T-helper 9 cell (primary cell): Measurements from ENCODE around the gene MYO5C.
"Not testable (repeated sequence)": the region's sequence is repeated elsewhere in the genome, so short reads cannot be mapped to it uniquely, and the experiment has no call there.

Experiments used
- DNase-seq: peaks from one replicate; pipeline ENCODE4 v3.0.0-alpha.2; 2020

Gene MYO5C

DNA sequence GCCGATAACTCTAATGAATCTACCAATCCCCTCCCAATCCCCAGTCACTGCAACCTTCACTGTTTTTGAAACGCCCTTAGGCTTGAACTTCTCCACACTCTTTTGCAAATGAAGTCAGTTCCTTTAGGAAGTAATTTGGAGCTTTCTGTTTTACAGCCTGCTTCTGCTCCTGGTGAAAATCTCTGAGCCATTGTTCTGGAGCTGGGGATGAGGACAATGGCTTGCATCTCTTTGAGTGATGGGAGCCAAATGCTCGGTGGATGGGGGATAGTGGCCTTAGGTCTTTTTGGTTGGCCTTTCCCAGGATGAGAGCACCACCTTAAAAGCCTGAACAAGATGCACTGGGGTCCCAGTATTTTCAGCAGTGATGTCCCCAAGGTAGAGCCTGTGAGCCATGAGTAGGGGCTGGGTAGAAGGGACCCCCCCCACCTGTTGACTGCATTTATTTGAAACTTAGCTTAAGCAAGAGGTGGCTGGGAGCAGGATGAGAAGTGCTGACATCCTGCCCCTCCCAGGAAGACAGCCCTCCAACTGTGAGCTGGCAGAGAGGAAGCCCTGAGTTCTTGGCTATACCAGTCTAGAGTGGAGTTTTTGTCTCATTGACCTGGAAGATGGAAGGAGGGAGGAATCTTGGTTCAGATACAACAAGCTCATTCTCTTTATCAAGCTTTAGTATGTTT is 7.6 kb upstream of the MYO5C start:
- DNase-seq = no peak

DNA sequence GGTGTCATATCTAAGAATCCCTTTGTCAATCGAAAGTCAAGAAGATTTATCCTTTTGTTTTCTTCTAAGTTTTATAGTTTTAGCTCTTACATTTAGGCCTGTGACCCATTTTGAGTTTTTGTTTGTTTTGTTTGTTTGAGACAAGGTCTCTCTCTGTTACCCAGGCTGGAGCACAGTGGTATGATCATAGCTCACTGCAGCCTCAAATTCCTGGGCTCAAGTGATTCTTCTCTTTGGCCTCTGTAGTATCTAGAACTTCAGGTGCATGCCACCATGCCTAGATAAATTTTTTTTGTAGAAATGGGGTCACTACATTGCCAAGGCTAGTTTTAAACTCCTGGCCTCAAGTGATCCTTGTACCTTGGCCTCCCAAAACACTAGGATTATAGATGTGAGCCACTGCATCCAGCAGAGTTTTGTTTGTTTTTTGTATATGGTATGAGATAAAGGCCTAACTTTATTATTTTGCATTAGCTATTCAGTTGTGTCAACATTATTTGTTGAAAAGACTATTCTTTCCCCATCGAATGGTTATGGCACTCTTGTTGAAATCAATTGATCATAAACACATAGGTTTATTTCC is 5.8 kb upstream of the MYO5C start:
- no peak for DNase-seq

DNA sequence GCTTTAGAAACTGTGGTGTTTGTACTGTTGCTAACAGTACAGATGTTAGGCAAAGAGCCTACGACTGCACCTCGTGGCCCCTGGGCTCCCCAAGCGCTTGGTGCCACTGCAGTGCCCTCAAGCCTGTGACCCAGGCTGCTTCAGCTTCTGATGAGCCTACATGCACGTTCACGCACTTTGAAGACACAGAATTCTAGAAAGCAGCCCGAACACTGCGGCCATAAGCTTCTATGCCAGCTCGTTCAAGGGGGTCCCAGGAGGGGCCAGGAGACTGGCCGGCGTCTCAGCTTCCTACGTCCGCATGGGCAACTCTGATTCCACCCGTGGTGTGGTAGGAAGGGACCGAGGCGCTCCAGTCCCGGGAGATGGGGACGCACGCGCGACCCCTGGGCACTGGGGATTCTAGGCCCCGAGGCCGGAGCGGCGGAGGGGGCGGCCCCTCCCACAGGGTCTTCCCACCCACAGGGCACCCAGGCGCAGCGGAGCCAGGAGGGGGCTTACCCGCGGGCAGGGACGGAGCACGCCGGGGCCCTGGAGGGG is 653 bp downstream of the MYO5C start:
- DNase-seq = no peak

DNA sequence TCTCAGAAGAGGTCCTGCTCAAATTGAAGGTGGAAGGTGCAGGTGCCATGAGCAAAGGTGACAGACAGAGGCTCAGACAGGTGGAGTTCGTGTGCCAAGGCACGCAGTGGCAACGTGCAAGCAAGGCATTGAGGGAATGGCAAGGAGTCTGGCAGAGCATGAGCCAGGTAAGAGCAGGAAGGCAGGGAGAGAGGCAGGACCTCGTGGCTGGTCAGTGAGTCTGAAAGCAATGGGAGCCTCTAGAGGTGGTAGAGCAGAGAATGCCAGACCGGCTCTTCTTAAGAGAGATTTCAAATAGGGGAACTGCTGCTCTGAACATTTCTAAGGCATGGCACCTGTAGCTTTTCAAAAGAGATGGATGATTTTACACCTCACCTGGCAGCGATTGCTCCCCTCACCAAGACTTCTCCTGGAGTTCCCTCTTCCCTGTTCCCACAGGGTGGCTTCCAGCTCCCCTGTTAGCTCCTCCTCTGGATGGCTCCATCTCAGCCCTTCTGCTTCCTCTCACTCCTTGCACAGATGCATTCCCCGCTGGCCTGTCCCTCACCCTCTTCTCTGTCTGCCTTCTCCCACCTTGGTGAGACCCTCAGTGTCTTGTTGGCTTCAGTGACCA is 2.7 kb downstream of the MYO5C start:
- DNase-seq = no peak

DNA sequence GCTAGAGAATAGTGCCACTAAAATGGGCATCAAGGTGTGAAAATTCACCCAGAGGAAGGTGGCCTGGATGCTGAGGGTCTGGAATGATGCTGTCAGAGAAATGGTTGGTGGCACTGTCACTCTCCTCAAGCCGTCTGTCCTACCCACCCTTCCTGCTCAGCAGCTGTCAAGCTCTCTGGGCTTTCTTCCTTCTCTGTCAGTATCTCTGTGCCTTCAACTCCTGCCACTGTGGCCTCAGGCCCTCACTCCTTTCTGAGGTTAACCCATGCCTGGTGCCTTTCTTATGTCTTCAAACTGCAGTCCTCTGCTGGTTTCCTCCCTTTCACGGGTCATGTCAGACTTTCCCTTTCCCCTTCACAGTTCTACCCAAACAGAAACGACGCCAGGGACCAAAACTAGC is 4.4 kb downstream of the MYO5C start:
- no peak for DNase-seq

DNA sequence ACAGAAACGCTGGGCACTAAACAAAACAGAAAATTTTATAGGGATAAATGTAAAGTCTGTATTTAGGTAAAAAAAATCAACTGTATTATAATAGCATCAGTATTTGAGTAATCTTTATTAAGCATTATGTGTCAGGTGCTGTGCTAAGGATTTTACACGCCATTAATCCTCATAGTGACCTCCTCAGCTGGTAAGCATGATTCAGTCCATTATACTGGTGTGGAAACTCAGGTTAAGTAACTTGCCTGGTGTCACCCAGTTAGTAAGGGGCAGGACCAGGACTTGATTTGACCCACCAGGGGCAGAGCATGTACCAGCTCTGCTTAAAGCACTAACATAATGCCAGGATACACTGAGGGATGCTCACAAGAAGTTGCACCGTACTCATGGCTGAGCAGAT is 4.8 kb downstream of the MYO5C start:
- DNase-seq = no peak

DNA sequence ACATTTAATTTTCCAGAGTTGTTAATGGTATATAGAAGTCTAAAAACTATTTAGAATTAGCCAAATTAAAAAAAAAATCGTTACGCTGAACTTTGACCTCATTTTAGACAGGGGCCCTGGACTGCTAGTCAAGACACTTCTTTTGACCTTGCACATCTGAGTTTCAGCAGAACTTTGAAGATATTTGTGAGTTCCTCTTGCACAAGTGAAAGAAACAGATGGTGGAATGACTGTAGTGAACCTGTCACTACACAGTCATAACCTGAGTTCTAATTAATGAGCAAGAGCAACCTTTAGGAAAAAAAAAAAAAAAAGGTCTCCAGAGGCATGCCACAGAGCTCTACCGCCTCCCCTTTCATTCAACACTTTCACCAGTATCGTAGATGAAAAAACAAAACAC is 5.3 kb downstream of the MYO5C start:
- DNase-seq = no peak

DNA sequence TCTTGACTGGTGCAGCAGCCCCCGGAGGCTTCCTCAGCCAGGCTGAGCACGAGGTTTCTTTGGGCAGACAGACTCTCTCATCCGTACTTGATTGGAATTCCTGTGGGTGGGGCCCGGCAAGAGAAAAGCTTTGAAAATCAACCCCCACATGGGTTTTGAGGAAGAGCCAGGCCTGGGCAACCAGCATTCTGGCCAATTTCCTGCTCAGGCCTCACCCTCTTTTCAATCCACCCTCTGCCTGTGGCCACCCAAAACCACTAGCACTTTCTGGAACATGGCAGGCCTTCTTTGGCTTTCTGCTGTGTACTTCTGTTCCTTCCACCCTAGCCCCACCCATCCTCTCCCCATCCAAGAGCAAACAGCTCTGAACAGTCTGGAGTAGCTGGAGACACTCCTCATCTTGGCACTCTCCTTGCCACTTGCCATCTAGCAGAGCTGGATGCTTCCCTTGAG is 5.9 kb downstream of the MYO5C start:
- no peak for DNase-seq

DNA sequence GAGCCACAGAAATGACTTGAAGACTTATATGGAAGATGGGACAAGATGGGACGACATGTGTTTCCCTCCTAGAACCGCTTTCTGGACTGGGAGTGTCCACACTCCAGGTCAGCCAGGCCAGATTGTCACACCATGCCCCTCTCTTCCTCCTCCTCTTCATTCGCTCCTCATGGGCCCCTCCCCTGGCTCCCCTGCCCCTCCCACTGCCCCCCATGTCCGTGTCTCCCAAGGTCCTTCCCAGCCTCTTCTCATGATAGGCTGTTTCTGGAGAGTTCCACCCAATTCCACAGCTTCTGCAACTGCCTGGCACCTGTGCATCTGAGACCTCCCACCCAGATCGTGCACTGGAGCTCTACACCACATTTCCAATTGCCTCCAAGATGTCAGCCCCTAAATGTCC is 6.6 kb downstream of the MYO5C start:
- no peak for DNase-seq

DNA sequence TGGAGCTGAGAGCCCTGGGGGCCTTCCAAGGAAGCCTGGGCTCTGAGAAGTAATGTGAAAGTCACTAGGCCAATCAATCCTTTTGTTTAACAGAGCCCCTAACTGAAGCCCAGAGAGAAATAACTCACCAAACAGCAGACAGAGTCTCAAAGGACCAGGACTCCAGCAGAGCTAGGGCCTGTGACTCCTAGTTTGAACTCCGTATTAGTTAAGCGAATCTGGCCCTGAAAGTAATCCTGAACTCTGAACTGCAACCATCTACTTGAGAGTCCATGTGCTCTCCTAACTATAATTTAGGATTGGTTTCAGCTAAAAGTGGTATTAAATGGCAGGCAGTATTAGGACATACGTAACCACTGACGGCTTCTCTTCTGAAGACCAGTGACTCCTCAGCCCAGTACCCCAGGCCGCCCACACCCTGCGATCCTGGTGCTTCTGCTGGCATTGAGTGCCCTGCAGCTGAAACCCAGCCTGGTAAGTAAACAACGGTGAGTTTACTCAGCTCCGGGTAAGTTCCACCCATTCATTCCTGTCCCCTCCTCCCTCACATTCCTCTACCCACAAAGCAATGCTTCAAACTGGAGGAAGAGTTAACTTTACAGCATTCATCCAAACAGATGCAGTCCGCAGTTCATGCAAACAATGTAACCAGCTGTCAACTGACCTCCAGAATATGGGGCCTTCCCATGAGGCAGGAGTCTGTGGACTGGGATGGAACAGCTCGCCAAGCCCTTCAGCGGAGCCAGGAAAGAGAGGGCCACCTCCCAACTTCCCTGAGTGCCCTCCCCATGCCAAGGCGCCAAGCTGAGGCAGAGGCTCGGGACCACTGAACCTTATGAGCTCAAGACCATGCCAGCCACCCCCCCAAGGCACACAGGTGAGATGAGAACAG is 7.3 kb downstream of the MYO5C start:
- no peak for DNase-seq

DNA sequence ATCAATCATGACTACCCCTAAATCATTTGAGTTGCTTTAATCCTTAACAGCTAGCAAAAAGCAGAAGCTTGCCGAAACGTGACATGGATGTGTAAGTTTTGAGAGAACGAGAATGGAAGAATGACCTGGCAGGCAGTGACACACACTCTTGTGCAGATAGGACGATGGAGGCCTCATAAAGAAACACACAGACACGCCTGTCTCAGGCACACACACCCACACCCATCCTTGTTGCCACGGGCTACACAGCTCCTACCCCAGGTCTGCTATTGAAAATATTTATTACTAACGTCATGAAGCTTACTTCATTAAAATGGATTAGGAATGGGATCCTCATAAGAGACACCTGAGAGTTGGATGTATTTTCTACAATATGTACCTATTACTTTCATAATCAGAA is 8.5 kb downstream of the MYO5C start:
- DNase-seq = no peak

DNA sequence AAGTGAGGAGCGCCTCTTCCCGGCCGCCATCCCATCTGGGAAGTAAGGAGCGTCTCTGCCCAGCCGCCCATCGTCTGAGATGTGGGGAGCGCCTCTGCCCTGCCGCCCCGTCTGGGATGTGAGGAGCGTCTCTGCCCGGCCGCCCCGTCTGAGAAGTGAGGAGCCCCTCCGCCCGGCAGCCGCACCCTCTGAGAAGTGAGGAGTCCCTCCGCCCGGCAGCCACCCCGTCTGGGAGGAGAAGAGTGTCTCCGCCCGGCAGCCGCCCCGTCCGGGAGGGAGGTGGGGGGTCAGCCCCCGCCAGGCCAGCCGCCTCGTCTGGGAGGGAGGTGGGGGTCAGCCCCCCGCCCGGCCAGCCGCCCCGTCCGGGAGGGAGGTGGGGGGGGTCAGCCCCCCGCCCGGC is 9.7 kb downstream of the MYO5C start:
- not testable (repeated sequence) for DNase-seq

DNA sequence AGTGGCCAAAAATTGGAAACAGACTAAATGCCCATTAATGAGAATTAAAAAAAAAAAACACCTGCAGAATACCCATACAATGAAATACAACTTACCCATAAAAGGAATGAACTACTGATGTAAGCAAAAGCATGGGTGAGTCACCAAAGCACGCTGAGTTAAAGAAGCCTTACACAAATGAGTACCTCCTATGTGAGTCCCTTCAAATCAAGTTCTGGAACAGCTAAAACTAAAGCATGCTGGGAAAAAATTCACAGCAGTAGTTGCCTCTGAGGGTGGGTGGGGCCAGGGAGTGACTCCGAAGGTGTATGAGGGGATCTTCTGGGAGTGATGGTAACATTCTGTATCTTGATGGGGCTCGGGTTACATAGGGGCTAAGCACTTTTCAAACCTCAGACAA is 11.4 kb downstream of the MYO5C start:
- DNase-seq = no peak

DNA sequence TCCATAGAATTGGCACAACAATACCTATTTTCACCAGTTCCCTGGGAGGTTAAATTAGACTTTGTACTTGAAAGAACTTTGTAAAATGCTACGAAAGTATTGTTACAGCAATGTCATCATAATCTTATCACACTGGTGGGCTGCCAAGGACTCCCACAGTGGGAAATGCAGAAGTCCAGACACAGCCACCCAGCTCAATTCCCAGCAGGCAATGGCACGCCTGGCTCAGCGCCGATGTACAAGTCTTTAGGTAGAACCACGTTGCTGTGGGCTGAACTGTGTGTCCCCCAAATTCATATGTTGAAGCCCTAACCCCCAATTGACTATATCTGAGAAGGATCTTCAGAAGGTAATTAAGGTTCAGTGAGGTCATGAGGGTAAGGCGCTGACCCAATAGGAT is 12.3 kb downstream of the MYO5C start:
- no peak for DNase-seq

DNA sequence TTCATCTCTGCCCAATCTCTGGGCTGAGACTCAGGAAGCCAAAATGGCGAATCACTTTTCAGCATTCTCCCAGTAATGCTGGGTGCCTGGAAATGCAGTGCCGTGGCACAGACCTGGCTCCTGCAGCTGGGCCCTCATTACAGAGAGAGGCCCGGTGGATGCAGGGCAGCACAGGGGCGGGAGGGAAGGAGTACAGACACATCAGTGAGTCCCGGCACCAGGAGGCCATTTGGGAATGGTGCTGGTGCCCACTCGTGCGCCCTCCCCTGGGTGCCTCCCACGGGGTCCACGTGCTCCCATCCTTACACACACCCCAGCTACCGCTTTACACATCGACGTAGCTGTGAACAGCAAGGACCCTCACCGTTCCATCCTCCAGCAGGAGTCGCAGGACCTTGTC is 13.2 kb downstream of the MYO5C start:
- no peak for DNase-seq

DNA sequence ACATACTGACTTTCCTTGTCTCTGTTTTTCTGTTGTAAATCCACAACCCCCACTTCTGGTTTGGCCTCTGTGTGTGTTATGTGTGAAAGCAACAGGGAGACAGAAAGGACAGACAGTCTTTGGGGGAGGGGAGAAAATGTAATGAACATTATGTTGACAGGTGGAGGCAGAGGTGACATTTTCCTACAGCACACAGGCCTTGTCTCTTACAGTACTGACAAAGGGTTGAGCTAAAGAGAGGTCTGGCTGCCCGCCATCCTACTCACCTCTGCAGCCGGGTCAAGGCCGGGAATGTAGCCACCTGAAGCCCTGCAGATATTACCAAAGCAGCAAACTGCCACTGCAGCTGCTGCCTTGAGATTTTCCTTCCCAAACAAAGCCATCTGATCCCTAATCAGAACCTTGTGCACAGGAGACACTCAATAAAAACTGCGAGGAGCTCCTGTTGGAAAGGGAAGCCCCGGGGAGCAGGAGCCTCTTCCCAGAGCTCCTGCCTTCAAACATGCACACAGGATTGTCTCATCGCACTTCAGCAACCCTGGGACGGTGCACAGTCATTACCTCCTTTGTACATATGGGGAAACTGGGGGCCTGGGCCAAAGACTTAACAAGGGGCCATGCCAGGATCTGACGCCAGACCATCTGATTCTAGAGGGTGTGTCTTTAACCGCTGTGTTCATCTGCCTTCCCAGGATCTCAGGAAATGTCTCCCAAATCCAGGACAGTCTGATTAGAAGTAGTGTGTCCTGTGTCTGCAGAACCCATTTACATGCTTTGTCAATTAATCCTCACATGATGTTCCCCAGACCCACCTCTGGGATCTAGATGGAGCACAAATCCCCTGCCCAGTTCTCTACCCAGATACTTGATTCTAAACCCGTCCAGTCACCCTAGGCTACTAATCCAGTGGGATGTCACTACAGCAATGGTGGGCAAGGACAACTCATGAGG is 14.2 kb downstream of the MYO5C start:
- DNase-seq = no peak

DNA sequence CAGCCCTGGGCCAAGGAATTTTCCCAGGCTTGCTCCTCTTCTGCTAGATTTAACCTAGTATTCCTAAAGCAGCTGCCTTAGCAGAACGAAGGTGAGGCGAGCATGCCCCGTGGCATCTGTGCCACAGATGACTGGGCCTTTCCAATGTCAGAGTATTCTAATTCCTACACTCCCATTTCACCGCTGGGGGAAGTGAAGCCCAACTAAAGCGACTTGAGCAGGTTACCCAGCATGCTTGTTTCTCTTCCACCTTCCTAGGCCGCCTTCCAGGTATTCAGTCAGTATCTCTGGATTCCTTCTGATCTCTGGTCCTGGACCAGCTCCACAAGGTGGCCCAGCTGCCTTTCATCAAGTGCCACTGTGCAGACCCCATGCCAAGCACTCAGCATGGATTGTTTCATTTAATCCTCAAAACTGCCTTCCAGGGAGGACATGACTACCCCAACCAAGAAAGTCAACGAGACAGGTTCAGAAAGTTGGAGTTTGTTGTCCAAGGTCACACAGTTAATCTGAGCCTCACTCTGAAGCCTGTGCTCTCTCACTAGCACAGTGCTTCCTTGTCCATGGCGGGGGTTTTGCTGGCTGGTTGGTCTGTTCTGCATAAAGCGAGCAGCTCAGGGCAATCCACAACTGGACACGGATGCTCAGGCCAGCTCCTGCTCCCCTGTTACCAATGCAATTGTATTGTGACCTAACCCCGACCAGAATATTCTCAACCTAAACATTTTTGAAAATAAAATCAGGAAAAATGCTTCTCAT is 15.1 kb downstream of the MYO5C start:
- DNase-seq = no peak

DNA sequence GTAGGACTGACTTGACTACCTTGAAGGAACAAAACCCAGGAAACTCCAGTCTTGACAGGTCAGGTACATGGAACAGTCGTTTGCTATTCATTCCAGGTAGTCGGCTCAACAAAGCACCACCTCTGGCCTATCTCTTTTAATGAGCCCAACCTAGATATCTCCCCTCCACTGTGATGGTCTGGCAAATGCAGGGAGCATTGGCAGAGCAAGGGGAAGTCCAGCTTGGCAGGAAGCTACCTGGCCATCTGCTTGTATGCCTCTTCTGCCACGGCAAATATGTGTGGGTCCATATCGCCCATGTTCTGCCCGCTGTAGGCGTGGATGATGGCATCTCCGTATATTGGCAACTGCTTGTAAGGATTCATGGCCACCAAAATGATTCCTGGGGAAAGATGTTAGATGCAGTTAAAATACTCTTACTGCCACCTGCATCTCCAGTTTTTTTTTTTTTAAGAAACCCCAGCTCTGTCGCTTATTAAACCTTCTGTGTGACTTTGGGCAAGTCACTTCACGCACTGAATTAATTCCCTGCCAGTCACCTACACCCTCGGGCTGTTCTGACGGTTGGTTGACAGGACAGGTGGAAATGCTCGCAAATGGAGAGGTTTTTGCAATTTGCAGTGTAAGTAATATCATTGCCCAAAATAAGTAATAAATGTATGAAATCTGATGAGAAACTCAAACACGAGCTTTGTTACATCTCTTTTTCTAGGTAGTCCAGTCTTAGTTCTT is 16.8 kb downstream of the MYO5C start:
- DNase-seq = no peak

DNA sequence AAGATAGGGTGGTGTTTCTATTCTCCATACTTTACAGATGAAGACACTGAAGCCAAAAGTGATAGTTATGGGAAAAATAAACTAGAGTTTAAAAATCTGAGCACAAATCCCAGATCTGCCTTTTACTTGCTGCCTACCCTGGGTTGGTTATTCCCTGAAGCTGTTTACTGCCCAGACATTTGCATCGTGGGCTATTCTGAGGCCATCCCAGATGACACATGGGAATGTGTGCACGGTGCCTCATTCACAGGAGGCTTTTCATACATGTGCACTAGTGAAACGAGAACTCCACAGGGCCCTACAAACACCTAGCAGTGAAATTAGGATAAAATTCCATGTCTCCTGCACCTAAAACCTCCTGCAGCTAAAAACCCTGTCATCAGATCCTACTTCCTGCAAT is 17.5 kb downstream of the MYO5C start:
- no peak for DNase-seq

DNA sequence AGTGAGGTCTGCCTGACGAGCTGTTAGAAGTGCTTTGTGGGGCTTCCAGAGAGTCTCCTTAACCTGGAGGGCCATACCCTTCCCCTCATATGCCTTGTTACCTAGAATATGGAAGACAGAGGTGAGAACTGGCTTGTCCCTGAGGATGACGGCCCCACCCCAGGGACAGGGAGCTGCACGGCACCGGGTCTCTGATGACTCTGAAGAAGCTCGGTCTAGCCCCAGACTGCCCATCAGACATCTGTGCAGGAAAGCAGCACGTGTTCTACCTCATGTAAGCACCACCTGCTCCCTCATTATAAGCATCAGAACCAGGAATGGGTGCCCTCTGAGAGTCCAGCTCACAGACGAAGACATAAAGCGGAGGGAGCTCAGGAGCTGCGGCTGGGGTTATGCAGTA is 18.0 kb downstream of the MYO5C start:
- no peak for DNase-seq
